H1 (cell line): ENCODE results near the gene TELO2. TPM values are rescaled to one million over a fixed set of nuclear protein-coding genes. Genes with fewer than 3 reads are reported as not detected.

ENCODE experiments used
- CTCF ChIA-PET: fragments of 300-600 bp; sonication (Branson Sonifier 250); formaldehyde crosslinking; loops from one replicate; lab custom pipeline; 2021; ENCODE audit not compliant: partially characterized antibody; lab: Charles Lee
- POLR2A ChIA-PET: fragments of 300-600 bp; sonication (Branson Sonifier 250); formaldehyde crosslinking; loops from one replicate; lab custom pipeline; 2021; ENCODE audit warnings: inconsistent platforms; ENCODE audit not compliant: partially characterized antibody; lab: Charles Lee
- DNase-seq, 2 experiments: peaks; one replicate each; pipeline versions ENCODE4 v3.0.0 to v3.0.0-alpha.2; 2010 to 2022; ENCODE audit warnings: low spot score in 2 of 2, low read depth in 1 of 2, mixed read lengths in 1 of 2
- FAIRE-seq: peaks from 2 replicates; lab custom pipeline; 2011; peaks lifted over from hg19 to GRCh38; lab: Jason Lieb, UNC
- H2AFZ ChIP-seq: 2 replicates; pipeline ENCODE4 v1.8.1; 2012; ENCODE audit warnings: low read length, inconsistent platforms
- H2AK5ac ChIP-seq: 2 replicates; pipeline ENCODE4 v1.6.1; 2013; ENCODE audit warnings: low read depth, low read length
- H2BK120ac ChIP-seq: replicated peaks from 2 replicates; pipeline ENCODE3; 2013; ENCODE audit warnings: low read depth, low read length, inconsistent platforms
- H2BK12ac ChIP-seq: 2 replicates; pipeline ENCODE4 v1.6.1; 2013; ENCODE audit warnings: low read depth, low read length
- H2BK15ac ChIP-seq: 2 replicates; pipeline ENCODE4 v1.6.1; 2013; ENCODE audit warnings: low read length
- H2BK20ac ChIP-seq: 2 replicates; pipeline ENCODE4 v1.6.1; 2013; ENCODE audit warnings: low read length
- H2BK5ac ChIP-seq: 2 replicates; pipeline ENCODE4 v1.6.1; 2013; ENCODE audit warnings: low read depth, low read length
- H3K14ac ChIP-seq: 2 replicates; pipeline ENCODE4 v1.6.1; 2013; ENCODE audit warnings: inconsistent platforms; ENCODE audit not compliant: insufficient read length
- H3K18ac ChIP-seq: 2 replicates; pipeline ENCODE4 v1.6.1; 2013; ENCODE audit warnings: low read length; ENCODE audit errors: extremely low read depth
- H3K23ac ChIP-seq: 2 replicates; pipeline ENCODE4 v1.6.1; 2013; ENCODE audit warnings: inconsistent platforms; ENCODE audit not compliant: insufficient read length
- H3K23me2 ChIP-seq: 2 replicates; pipeline ENCODE4 v1.6.1; 2013; ENCODE audit warnings: low read depth, low read length
- H3K27ac ChIP-seq: 2 replicates; pipeline ENCODE4 v1.6.1; 2011; ENCODE audit warnings: low read depth, low read length, inconsistent platforms
- H3K27me3 ChIP-seq, 4 experiments: replicated peaks in 1 of 4; 1 replicate in 1 of 4; 2 replicates in 3 of 4; pipeline versions ENCODE4 v1.6.1 to v1.8.1; 2011 to 2013; ENCODE audit warnings: low read length in 3 of 4, mild to moderate bottlenecking in 3 of 4, inconsistent platforms in 2 of 4, mixed read lengths in 2 of 4, moderate library complexity in 1 of 4; ENCODE audit not compliant: control insufficient read depth in 3 of 4, insufficient read depth in 3 of 4; ENCODE audit errors: extremely low read depth in 1 of 4
- H3K36me3 ChIP-seq, 4 experiments: 2 replicates each; pipeline versions ENCODE4 v1.6.1 to v1.8.1; 2011 to 2013; ENCODE audit warnings: mild to moderate bottlenecking in 4 of 4, low read length in 3 of 4, moderate library complexity in 2 of 4, control low read depth in 1 of 4, inconsistent platforms in 1 of 4; ENCODE audit not compliant: insufficient read depth in 4 of 4, control insufficient read depth in 2 of 4
- H3K4ac ChIP-seq: replicated peaks from 2 replicates; pipeline ENCODE3; 2013; ENCODE audit warnings: low read length, low read depth, mixed read lengths, inconsistent platforms; ENCODE audit not compliant: insufficient read length
- H3K4me1 ChIP-seq, 4 experiments: replicated peaks in 1 of 4; 1 replicate in 1 of 4; 2 replicates in 3 of 4; pipeline versions ENCODE4 v1.6.1 to v1.8.1; 2011 to 2013; ENCODE audit warnings: low read length in 3 of 4, inconsistent platforms in 2 of 4, mixed read lengths in 1 of 4; ENCODE audit not compliant: insufficient read depth in 4 of 4, control insufficient read depth in 3 of 4
- H3K4me2 ChIP-seq, 2 experiments: 2 replicates each; pipeline versions ENCODE4 v1.6.1 to v1.8.1; 2011 to 2013; ENCODE audit warnings: low read depth in 2 of 2, low read length in 2 of 2, control low read depth in 1 of 2, inconsistent platforms in 1 of 2, mild to moderate bottlenecking in 1 of 2; ENCODE audit not compliant: insufficient read depth in 1 of 2
- H3K4me3 ChIP-seq, 4 experiments: fragments of 200-600, 300-600 bp in 1 of 4; sonication (generic), shearing (Covaris generic), sonication (Bioruptor Twin) in 1 of 4; 2 replicates each; pipeline versions ENCODE4 v1.5.1 to v1.8.1; 2011 to 2016; ENCODE audit warnings: low read length in 4 of 4, low read depth in 3 of 4, control low read depth in 2 of 4, inconsistent platforms in 2 of 4, mild to moderate bottlenecking in 2 of 4, mixed read lengths in 1 of 4, moderate library complexity in 1 of 4; ENCODE audit not compliant: insufficient read depth in 2 of 4; ENCODE audit errors: extremely low read depth in 1 of 4
- H3K56ac ChIP-seq: replicated peaks from 2 replicates; pipeline ENCODE3; 2013; ENCODE audit warnings: low read depth, mild to moderate bottlenecking, mixed read lengths, low read length, inconsistent platforms; ENCODE audit not compliant: insufficient read length
- H3K79me1 ChIP-seq: 2 replicates; pipeline ENCODE4 v1.6.1; 2013; ENCODE audit warnings: low read depth, low read length, control low read depth
- H3K79me2 ChIP-seq, 2 experiments: 2 replicates each; pipeline versions ENCODE4 v1.6.1 to v1.8.1; 2012 to 2013; ENCODE audit warnings: low read length in 2 of 2, mild to moderate bottlenecking in 2 of 2, inconsistent platforms in 1 of 2; ENCODE audit not compliant: insufficient read depth in 2 of 2, control insufficient read depth in 1 of 2
- H3K9ac ChIP-seq, 4 experiments: replicated peaks in 1 of 4; 1 replicate in 1 of 4; 2 replicates in 3 of 4; pipeline versions ENCODE4 v1.6.1 to v1.8.1; 2011 to 2013; ENCODE audit warnings: low read depth in 3 of 4, low read length in 3 of 4, control low read depth in 2 of 4, mild to moderate bottlenecking in 2 of 4, moderate library complexity in 2 of 4, inconsistent platforms in 1 of 4; ENCODE audit errors: extremely low read depth in 1 of 4
- H3K9me3 ChIP-seq, 2 experiments: 2 replicates each; pipeline versions ENCODE4 v1.6.1 to v1.8.1; 2012 to 2013; ENCODE audit warnings: mild to moderate bottlenecking in 2 of 2, moderate library complexity in 2 of 2, control low read depth in 1 of 2, inconsistent platforms in 1 of 2, low read depth in 1 of 2, low read length in 1 of 2, mixed read lengths in 1 of 2; ENCODE audit not compliant: insufficient read depth in 2 of 2
- H4K20me1 ChIP-seq, 2 experiments: replicated peaks in 1 of 2; 2 replicates each; pipeline versions ENCODE3 to v1.8.1; 2011 to 2013; ENCODE audit warnings: inconsistent platforms in 2 of 2, low read length in 2 of 2, mild to moderate bottlenecking in 1 of 2; ENCODE audit not compliant: insufficient read depth in 2 of 2, control insufficient read depth in 1 of 2
- H4K5ac ChIP-seq: 2 replicates; pipeline ENCODE4 v1.6.1; 2013; ENCODE audit warnings: low read length, low read depth, mixed read lengths, inconsistent platforms; ENCODE audit not compliant: insufficient read length
- H4K8ac ChIP-seq: 2 replicates; pipeline ENCODE4 v1.8.0; 2013; ENCODE audit warnings: mild to moderate bottlenecking, moderate library complexity, low read length, inconsistent platforms; ENCODE audit not compliant: insufficient read depth; ENCODE audit errors: extremely low read depth
- H4K91ac ChIP-seq: replicated peaks from 2 replicates; pipeline ENCODE3; 2013; ENCODE audit warnings: low read length, mixed read lengths, inconsistent platforms; ENCODE audit not compliant: insufficient read length
- CHD1 ChIP-seq: IDR thresholded peaks from 2 replicates; pipeline ENCODE4 v1.6.1; 2012; ENCODE audit warnings: low read depth, low read length, improper control_type of control experiment
- EZH2 ChIP-seq: fragments of 200-600 bp; sonication (generic); IDR thresholded peaks from 2 replicates; pipeline ENCODE4 v1.7.1; 2012; ENCODE audit warnings: low read depth, mild to moderate bottlenecking, moderate library complexity, low read length, inconsistent platforms; ENCODE audit not compliant: severe bottlenecking
- HDAC2 ChIP-seq, 2 experiments: fragments of 300-600 bp in 1 of 2; sonication (generic) in 1 of 2; IDR thresholded peaks; 2 replicates each; pipeline ENCODE4 v1.6.1; 2011 to 2012; ENCODE audit warnings: low read depth in 2 of 2, low read length in 2 of 2, mild to moderate bottlenecking in 2 of 2, moderate library complexity in 2 of 2, borderline replicate concordance in 1 of 2, inconsistent platforms in 1 of 2
- RNF2 ChIP-seq: fragments of 200-900, 300-1000 bp; sonication (generic); IDR thresholded peaks from 2 replicates; pipeline ENCODE4 v1.7.1; 2016; ENCODE audit warnings: borderline replicate concordance, low read depth, mild to moderate bottlenecking, antibody characterized with exemption, low read length; ENCODE audit not compliant: poor library complexity, severe bottlenecking; ENCODE audit errors: missing control alignments
- SP2 ChIP-seq: IDR thresholded peaks from 2 replicates; pipeline ENCODE4 v1.6.1; 2012; ENCODE audit warnings: mild to moderate bottlenecking, low read length, inconsistent platforms
- USF2 ChIP-seq: IDR thresholded peaks from 2 replicates; pipeline ENCODE4 v1.6.1; 2011; ENCODE audit warnings: low read length, improper control_type of control experiment
- YY1 ChIP-seq: IDR thresholded peaks from 2 replicates; pipeline ENCODE4 v1.6.1; 2011; ENCODE audit warnings: low read depth, mild to moderate bottlenecking, low read length
- WGBS, 2 experiments: shearing (Covaris generic) in 1 of 2; methylation state at CpG; one replicate each; pipeline versions ENCODE4 v1.1.6 to v1.1.7; 2013 to 2015; ENCODE audit warnings: low lambda C conversion rate in 2 of 2, mixed read lengths in 2 of 2, inconsistent platforms in 1 of 2, low coverage in 1 of 2, missing lambda C conversion rate in 1 of 2; ENCODE audit not compliant: insufficient replicate concordance in 2 of 2, insufficient coverage in 1 of 2, insufficient read length in 1 of 2; ENCODE audit errors: extremely low coverage in 1 of 2, missing lambda C conversion rate in 1 of 2; 5-methylcytosine and 5-hydroxymethylcytosine counted together
- polyA plus RNA-seq, 7 experiments: library from polyadenylated mRNA; depleted of rRNA in 3 of 7; stranded (reverse) in 5 of 7; unstranded in 2 of 7; fragments of >200 nt in 5 of 7; fragments of 200-250 nt in 2 of 7; gene quantifications; 1 replicate in 5 of 7; 2 replicates in 1 of 7; 4 replicates in 1 of 7; pipeline versions ENCODE4 v1.2.1 to v1.2.3, GENCODE V29; 2011 to 2013; ENCODE audit warnings: missing spikeins in 2 of 7, mixed read lengths in 2 of 7
- total RNA-seq: library from RNA; stranded (reverse); fragmentation: NEBNext Ultra II Directional; extraction: Animal tissue kit (Norgen Biotek cat#: 25700); gene quantifications from 2 replicates; pipeline ENCODE4 v1.2.1, GENCODE V29; 2021

TELO2 gene
- total and polyA plus RNA-seq, 2 of the 8 experiments (the other 6 are each of a cell fraction or from before 2014, with no cell fraction given), result 39.3 to 64.8 TPM

- Histone ChIP-seq H2AFZ (no peak overlapping the region), H2BK12ac (no peak overlapping the region), H3K14ac (no peak overlapping the region), H3K36me3 (no peaks in the 10 kb centered on the region; a peak in 2 of 8 replicates), H4K5ac (no peak overlapping the region), H3K9ac (no peak overlapping the region), H3K56ac (no peak overlapping the region), H3K23ac (no peak overlapping the region), H2BK5ac (no peak overlapping the region), H3K4me3 (no peak overlapping the region), H3K4ac (no peak overlapping the region), H4K8ac (peak overlapping the region; percentile 35; the same call in 1 of the 2 replicates), H3K27ac (no peak overlapping the region; the same call in 1 of the 2 replicates), H4K20me1 (peaks cover 3 to 7% of the 10 kb centered on the region in 2 experiments), H2AK5ac (no peak overlapping the region), H3K18ac (no peak overlapping the region), H4K91ac (no peak overlapping the region), H3K27me3 (no peaks in the 10 kb centered on the region), H3K4me1 (no peaks in the 10 kb centered on the region; a peak in 1 of 7 replicates), H3K79me2 (no peaks in the 10 kb centered on the region), H3K79me1 (no peaks in the 10 kb centered on the region), H3K9me3 (no peaks in the 10 kb centered on the region), H2BK20ac (no peak overlapping the region), H2BK120ac (no peak overlapping the region), H2BK15ac (no peak overlapping the region), H3K4me2 (no peak overlapping the region), H3K23me2 (no peaks in the 10 kb centered on the region)
- 91% methylated on average over 31 of the region's 35 CpGs; no CpG with 5 or more reads in 1 of the 2 experiments for WGBS, 2 experiments
- no peak for FAIRE-seq
- ChIA-PET POLR2A (no interaction called here), CTCF (interaction anchor here (0.8 kb wide), 1 partner anchor 9 kb away, joined by 3 read pairs; no protein-coding TSS in a partner anchor)
- TF ChIP-seq YY1 (no peak), CHD1 (no peak), SP2 (no peak), RNF2 (no peak), HDAC2 (IDR thresholded peaks at IDR 0.05; ENCODE audit: borderline replicate concordance in 1 of 2, low read depth in 2 of 2, low read length in 2 of 2) (no peak), USF2 (no peak), EZH2 (no peak)
- no peak for DNase-seq
Observed at GRCh38 chr16:1530883-1531637, 37.9 kb downstream of the TELO2 start.
